Ishikawa (cell line): Measurements from ENCODE around the gene FURIN.

Experiments
- CEBPB ChIP-seq: IDR thresholded peaks from 2 replicates; pipeline ENCODE4 v1.6.1; 2012
- CREB1 ChIP-seq: IDR thresholded peaks from 2 replicates; pipeline ENCODE4 v1.6.1; 2012; ENCODE audit warnings: low read depth
- EGR1 ChIP-seq: IDR thresholded peaks from 2 replicates; pipeline ENCODE4 v1.6.1; 2012
- EP300 ChIP-seq: IDR thresholded peaks from 2 replicates; pipeline ENCODE4 v1.6.1; 2012; ENCODE audit warnings: borderline replicate concordance
- FOXM1 ChIP-seq: IDR thresholded peaks from 2 replicates; pipeline ENCODE4 v1.6.1; 2012; ENCODE audit warnings: low read depth, borderline replicate concordance
- MAX ChIP-seq: IDR thresholded peaks from 2 replicates; pipeline ENCODE4 v1.6.1; 2012
- NFIC ChIP-seq: IDR thresholded peaks from 2 replicates; pipeline ENCODE4 v1.6.1; 2012
- RAD21 ChIP-seq: IDR thresholded peaks from 2 replicates; pipeline ENCODE4 v1.6.1; 2012; ENCODE audit warnings: low read depth
- REST ChIP-seq: IDR thresholded peaks from 2 replicates; pipeline ENCODE4 v1.6.1; 2012; ENCODE audit warnings: low read depth, mild to moderate bottlenecking
- TAF1 ChIP-seq: IDR thresholded peaks from 2 replicates; pipeline ENCODE4 v1.6.1; 2012; ENCODE audit warnings: low read depth, mild to moderate bottlenecking
- TCF12 ChIP-seq: IDR thresholded peaks from 2 replicates; pipeline ENCODE4 v1.6.1; 2012; ENCODE audit warnings: low read depth
- TEAD4 ChIP-seq: IDR thresholded peaks from 2 replicates; pipeline ENCODE4 v1.6.1; 2012
- USF1 ChIP-seq: IDR thresholded peaks from 2 replicates; pipeline ENCODE4 v1.6.1; 2012
- YY1 ChIP-seq: IDR thresholded peaks from 2 replicates; pipeline ENCODE4 v1.6.1; 2012; ENCODE audit warnings: low read depth
- ZBTB7A ChIP-seq: IDR thresholded peaks from 2 replicates; pipeline ENCODE4 v1.6.1; 2012; ENCODE audit warnings: low read depth

Gene FURIN

GRCh38 chr15:90863987-90864386, 4.4 kb upstream of the FURIN start:
- TF ChIP-seq YY1 (no peak), RAD21 (no peak), CREB1 (no peak), NFIC (no peak), USF1 (no peak), TEAD4 (no peak), TAF1 (no peak), FOXM1 (no peak), MAX (no peak), TCF12 (no peak), ZBTB7A (no peak), EP300 (no peak), CEBPB (no peak), REST (no peak)

- TF ChIP-seq MAX (no peak), REST (no peak), RAD21 (no peak), FOXM1 (no peak), CREB1 (no peak)
These were observed 3.9 kb upstream of the FURIN start for GRCh38 chr15:90864507-90864906.

- TF ChIP-seq EGR1 (no peak), FOXM1 (no peak), TEAD4 (no peak), MAX (no peak), ZBTB7A (no peak), NFIC (no peak), CREB1 (no peak), REST (no peak), USF1 (no peak), EP300 (no peak), YY1 (no peak), TAF1 (no peak), TCF12 (no peak), RAD21 (no peak), CEBPB (no peak)
These were observed 2.7 kb upstream of the FURIN start for GRCh38 chr15:90865702-90866101.

GRCh38 chr15:90866161-90866715, 2.1 kb upstream of the FURIN start:
- TF ChIP-seq MAX: no peak
- no peak for TF ChIP-seq TCF12
- TF ChIP-seq EP300: no peak
- no peak for TF ChIP-seq EGR1
- no peak for TF ChIP-seq CREB1
